ENCODE measurements around the gene RBM4B. TPM values are rescaled to one million over a fixed set of nuclear protein-coding genes. Genes with fewer than 3 reads are reported as not detected.

RBM4B gene
- total and polyA plus RNA-seq, 2 donors from 2014 or later, result 18.2 to 20.8 TPM

GRCh38 chr11:66700742-66701141 lies 23.1 kb upstream of the RBM4B start:
- no peak overlapping the region for H3K4me3 ChIP-seq (ENCODE audit: low read length in 3 of 3)
- H3K27ac ChIP-seq (ENCODE audit: low read depth in 2 of 2, low read length in 2 of 2), result no peak overlapping the region
- intact Hi-C loops (cut with DNase I), result no loop called here
- TF ChIP-seq CTCF (IDR thresholded peaks at IDR 0.05; ENCODE audit: borderline replicate concordance, extremely low read depth, insufficient read depth), result no peak
- no peaks in the 10 kb centered on the region for H3K4me1 ChIP-seq (ENCODE audit: control insufficient read depth in 2 of 3, insufficient read depth in 2 of 3, low read depth in 1 of 3, low read length in 3 of 3)
- no peaks in the 10 kb centered on the region for H3K27me3 ChIP-seq (ENCODE audit: control insufficient read depth, insufficient read depth, low read length)
- DNase-seq (no peak), FAIRE-seq (no peak)
- H3K9ac ChIP-seq (ENCODE audit: low read length in 3 of 3), result no peak overlapping the region
- no peaks in the 10 kb centered on the region for H3K9me3 ChIP-seq (ENCODE audit: control insufficient read depth in 2 of 3, insufficient read depth in 1 of 3, low read length in 3 of 3)
- H3K36me3 ChIP-seq (ENCODE audit: control insufficient read depth in 2 of 3, insufficient read depth in 3 of 3, low read length in 3 of 3), result peaks cover 0 to 12% (median 7%) of the 10 kb centered on the region in 3 donors

DNA sequence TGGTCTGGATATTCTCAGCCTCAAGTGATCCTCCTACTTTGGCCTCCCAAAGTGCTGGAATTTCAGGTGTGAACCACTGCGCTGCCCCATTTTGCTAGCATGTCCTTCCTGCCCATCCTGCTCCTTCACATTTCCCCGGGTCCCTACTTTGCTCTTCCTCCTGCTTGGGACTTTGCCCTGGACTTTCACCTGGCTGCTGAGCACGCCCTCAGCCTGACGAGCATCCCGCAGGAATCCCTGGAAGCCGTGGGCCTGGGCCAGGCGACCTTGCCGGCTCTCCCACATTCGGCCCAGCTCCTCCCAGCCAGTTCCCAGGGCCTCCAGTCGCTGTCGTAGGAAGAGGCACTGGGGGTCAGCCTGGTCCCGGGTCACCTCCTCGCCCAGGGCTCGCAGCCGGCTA lies 22.6 kb upstream of the RBM4B start:
- Histone ChIP-seq H3K27me3 (ENCODE audit: control insufficient read depth, insufficient read depth, low read length) (no peaks in the 10 kb centered on the region), H3K36me3 (ENCODE audit: control insufficient read depth in 2 of 3, insufficient read depth in 3 of 3, low read length in 3 of 3) (peaks cover 0 to 12% (median 7%) of the 10 kb centered on the region in 3 donors), H3K9ac (ENCODE audit: low read length in 3 of 3) (no peak overlapping the region), H3K9me3 (ENCODE audit: control insufficient read depth in 2 of 3, insufficient read depth in 1 of 3, low read length in 3 of 3) (no peaks in the 10 kb centered on the region), H3K4me3 (ENCODE audit: low read length in 3 of 3) (no peak overlapping the region), H3K27ac (ENCODE audit: low read depth in 2 of 2, low read length in 2 of 2) (no peak overlapping the region), H3K4me1 (ENCODE audit: control insufficient read depth in 2 of 3, insufficient read depth in 2 of 3, low read depth in 1 of 3, low read length in 3 of 3) (no peaks in the 10 kb centered on the region)
- no peak for TF ChIP-seq CTCF (IDR thresholded peaks at IDR 0.05; ENCODE audit: borderline replicate concordance, extremely low read depth, insufficient read depth)
- intact Hi-C loops (cut with DNase I), result no loop called here
- no peak for DNase-seq
- no peak for FAIRE-seq

DNA sequence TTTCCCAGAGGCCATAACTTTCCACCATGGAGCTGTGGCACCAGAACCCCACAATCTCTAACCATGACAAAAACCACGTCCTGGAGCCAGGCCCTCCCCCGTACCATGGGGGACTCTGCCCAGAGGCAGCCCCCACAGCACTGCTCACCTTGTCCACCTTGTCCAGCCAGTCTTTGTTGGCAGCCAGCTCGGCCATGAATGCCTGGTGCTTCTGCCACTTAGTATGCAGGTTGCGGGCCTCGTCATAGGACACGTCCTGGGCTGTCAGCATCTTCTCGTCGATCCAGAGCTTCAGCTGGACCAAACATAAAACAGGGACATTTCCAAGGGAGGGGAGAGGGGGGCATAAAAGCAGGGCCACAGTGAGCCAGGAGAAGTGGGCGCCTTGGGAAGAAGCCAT lies 20.8 kb upstream of the RBM4B start:
- Histone ChIP-seq H3K9me3 (ENCODE audit: control insufficient read depth in 2 of 3, insufficient read depth in 1 of 3, low read length in 3 of 3) (no peaks in the 10 kb centered on the region), H3K36me3 (ENCODE audit: control insufficient read depth in 2 of 3, insufficient read depth in 3 of 3, low read length in 3 of 3) (peaks cover 0 to 12% (median 7%) of the 10 kb centered on the region in 3 donors), H3K4me1 (ENCODE audit: control insufficient read depth in 2 of 3, insufficient read depth in 2 of 3, low read depth in 1 of 3, low read length in 3 of 3) (no peaks in the 10 kb centered on the region), H3K27ac (ENCODE audit: low read depth in 2 of 2, low read length in 2 of 2) (no peak overlapping the region), H3K27me3 (ENCODE audit: control insufficient read depth, insufficient read depth, low read length) (no peaks in the 10 kb centered on the region), H3K4me3 (ENCODE audit: low read length in 3 of 3) (no peak overlapping the region), H3K9ac (ENCODE audit: low read length in 3 of 3) (no peak overlapping the region)
- FAIRE-seq (no peak), DNase-seq (no peak)
- intact Hi-C loops (cut with DNase I), result no loop called here
- no peak for TF ChIP-seq CTCF (IDR thresholded peaks at IDR 0.05; ENCODE audit: borderline replicate concordance, extremely low read depth, insufficient read depth)

DNA sequence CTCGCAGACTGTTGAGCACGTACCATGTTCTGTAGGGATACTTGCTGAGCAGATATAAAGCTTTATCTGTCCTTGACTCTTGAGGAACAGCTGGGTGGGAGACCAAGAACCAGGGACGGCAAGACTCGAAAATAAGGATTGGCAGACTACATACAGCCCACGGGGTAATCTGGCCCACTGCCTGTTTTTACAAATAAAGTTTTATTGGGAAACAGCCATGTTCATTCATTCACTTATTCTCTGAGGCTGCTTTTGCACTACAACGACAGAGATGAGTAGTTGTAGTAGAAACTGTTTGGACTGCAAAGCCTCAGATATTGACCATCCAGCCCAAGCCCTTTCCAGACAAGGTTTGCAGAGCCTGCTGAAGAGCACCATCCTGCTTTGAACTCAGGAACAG lies 20.3 kb upstream of the RBM4B start:
- DNase-seq (no peak), FAIRE-seq (no peak)
- no peaks in the 10 kb centered on the region for H3K4me1 ChIP-seq (ENCODE audit: control insufficient read depth in 2 of 3, insufficient read depth in 2 of 3, low read depth in 1 of 3, low read length in 3 of 3)
- no peaks in the 10 kb centered on the region for H3K27me3 ChIP-seq (ENCODE audit: control insufficient read depth, insufficient read depth, low read length)
- H3K9me3 ChIP-seq (ENCODE audit: control insufficient read depth in 2 of 3, insufficient read depth in 1 of 3, low read length in 3 of 3), result no peaks in the 10 kb centered on the region
- no peak overlapping the region for H3K4me3 ChIP-seq (ENCODE audit: low read length in 3 of 3)
- no peak for TF ChIP-seq CTCF (IDR thresholded peaks at IDR 0.05; ENCODE audit: borderline replicate concordance, extremely low read depth, insufficient read depth)
- H3K27ac ChIP-seq (ENCODE audit: low read depth in 2 of 2, low read length in 2 of 2), result no peak overlapping the region
- H3K9ac ChIP-seq (ENCODE audit: low read length in 3 of 3), result no peak overlapping the region
- peaks cover 0 to 12% (median 7%) of the 10 kb centered on the region in 3 donors for H3K36me3 ChIP-seq (ENCODE audit: control insufficient read depth in 2 of 3, insufficient read depth in 3 of 3, low read length in 3 of 3)
- intact Hi-C loops (cut with DNase I), result no loop called here

All from kidney (tissue), 14 donors.